ENCODE data around the gene PARP15. TPM values are rescaled to one million over a fixed set of nuclear protein-coding genes. Genes with fewer than 3 reads are reported as not detected.
"Not testable (repeated sequence)": the region's sequence is repeated elsewhere in the genome, so short reads cannot be mapped to it uniquely, and the experiment has no call there.

The PARP15 gene
- total and polyA plus RNA-seq, 4 donors: 2.4 to 6.1 (median 4.4) TPM

DNA sequence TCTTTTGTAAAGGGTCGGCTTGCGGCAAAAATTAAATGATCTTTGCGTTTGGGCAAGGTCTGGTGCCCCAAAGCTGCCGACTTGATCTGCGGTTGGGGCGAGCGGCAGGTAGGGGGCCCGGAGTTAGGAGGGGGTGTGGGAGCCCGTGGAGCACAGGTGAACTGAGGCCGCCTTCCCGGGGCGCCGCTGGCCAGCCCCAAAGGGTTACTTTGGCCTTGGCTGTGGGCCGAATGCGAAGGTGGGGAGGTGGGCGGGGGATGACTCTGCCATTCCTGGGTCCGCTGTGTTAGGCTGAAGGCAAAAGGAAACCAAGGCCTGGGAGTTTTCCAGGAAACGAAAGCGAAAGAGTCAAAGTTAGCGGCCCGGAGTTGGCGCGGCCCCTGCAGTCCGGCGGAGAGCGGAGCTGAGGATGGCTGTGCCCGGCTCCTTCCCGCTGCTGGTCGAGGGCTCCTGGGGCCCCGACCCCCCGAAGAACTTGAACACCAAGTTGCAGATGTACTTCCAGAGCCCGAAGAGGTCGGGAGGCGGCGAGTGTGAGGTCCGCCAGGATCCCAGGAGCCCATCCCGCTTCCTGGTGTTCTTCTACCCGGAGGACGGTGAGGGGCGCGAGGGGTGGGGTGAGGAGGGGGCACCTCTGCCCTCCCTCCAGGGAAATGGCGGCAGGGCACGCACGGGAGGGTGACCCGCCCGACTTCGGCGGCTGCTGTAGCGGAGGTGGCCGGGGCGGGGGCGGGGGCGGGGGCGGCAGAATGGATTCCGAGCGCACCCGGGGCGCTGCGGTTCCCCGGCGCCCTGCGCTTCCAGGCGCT, 103.2 kb downstream of the PARP15 start, which contains the start of gene PARP14:
Gene PARP14, plus strand, starts transcription at position 365 of the 809 bp plus-strand sequence. Its CDS starts 45 bp downstream, at position 410.
- peak; percentile 84 to 91 (median 88) for DNase-seq
- Histone ChIP-seq H3K4me3 (peak within 1 kb of the TSS; percentile 64), H3K9me3 (ENCODE audit: control insufficient read depth in 4 of 4, insufficient read depth in 3 of 4, low read length in 3 of 4) (no peaks in the 10 kb centered on the region), H3K36me3 (ENCODE audit: control insufficient read depth in 4 of 4, insufficient read depth in 4 of 4, low read length in 4 of 4) (peaks cover 0 to 3% (median 0%) of the 10 kb centered on the region in 4 donors), H3K27me3 (ENCODE audit: control insufficient read depth in 3 of 3, insufficient read depth in 3 of 3, low read length in 2 of 3) (no peaks in the 10 kb centered on the region), H3K4me1 (ENCODE audit: control insufficient read depth in 5 of 5, insufficient read depth in 5 of 5, low read length in 5 of 5) (peaks cover 0 to 28% (median 6%) of the 10 kb centered on the region in 5 donors), H3K27ac (ENCODE audit: low read depth in 1 of 2, low read length in 1 of 2) (peak within 1 kb of the TSS; percentile 84 to 91), H3K9ac (ENCODE audit: insufficient read depth in 1 of 2, low read length in 2 of 2) (peak within 1 kb of the TSS; percentile 72 to 90)
- TF ChIP-seq, protein P1, sequence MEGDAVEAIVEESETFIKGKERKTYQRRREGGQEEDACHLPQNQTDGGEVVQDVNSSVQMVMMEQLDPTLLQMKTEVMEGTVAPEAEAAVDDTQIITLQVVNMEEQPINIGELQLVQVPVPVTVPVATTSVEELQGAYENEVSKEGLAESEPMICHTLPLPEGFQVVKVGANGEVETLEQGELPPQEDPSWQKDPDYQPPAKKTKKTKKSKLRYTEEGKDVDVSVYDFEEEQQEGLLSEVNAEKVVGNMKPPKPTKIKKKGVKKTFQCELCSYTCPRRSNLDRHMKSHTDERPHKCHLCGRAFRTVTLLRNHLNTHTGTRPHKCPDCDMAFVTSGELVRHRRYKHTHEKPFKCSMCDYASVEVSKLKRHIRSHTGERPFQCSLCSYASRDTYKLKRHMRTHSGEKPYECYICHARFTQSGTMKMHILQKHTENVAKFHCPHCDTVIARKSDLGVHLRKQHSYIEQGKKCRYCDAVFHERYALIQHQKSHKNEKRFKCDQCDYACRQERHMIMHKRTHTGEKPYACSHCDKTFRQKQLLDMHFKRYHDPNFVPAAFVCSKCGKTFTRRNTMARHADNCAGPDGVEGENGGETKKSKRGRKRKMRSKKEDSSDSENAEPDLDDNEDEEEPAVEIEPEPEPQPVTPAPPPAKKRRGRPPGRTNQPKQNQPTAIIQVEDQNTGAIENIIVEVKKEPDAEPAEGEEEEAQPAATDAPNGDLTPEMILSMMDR (IDR thresholded peaks at IDR 0.05; ENCODE audit: control extremely low read depth, extremely low read depth): no peak
- peak; percentile 72 for ATAC-seq (ENCODE audit: insufficient read depth, low FRiP score)
- 1% methylated on average over 56 to 63 of the region's 63 CpGs for WGBS, 2 donors

DNA sequence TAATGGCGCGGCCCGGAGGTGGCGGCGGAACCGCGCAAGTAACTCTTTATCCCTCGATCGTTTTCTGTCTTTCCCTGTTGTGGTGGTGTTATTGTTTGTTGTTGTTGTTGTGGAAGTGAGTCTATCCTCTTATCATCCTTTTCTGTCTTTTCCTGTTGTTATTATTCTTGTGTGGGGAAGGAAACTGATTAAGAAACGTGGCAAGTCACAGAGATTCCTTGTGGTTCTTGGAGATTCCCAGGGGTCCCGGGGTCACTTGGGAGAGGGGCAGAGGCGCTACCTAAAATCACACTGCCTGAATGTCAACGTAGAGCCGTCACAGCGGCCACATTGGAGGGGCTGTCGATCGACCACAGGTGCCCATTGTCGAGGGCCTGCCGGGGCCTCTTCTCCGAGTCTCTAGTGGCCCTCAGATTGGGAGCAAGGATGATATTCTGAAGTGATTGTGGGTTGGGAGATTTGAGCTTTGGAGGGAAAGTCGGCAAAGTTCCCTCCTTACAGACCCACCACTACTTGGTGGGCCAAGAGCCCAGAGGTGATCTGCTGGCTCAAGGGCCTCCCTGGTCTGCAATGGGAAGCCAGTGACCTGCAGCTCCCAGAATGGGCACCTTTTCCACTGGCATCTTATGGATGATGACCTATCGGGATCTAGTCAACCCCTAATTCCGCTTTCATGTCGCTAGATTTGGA, 104.0 kb downstream of the PARP15 start:
- H3K9me3 ChIP-seq (ENCODE audit: control insufficient read depth in 4 of 4, insufficient read depth in 3 of 4, low read length in 3 of 4): no peaks in the 10 kb centered on the region
- DNase-seq: peak; percentile 19 to 41 (median 32)
- peaks cover 0 to 28% (median 6%) of the 10 kb centered on the region in 5 donors for H3K4me1 ChIP-seq (ENCODE audit: control insufficient read depth in 5 of 5, insufficient read depth in 5 of 5, low read length in 5 of 5)
- TF ChIP-seq, protein P1 (IDR thresholded peaks at IDR 0.05; ENCODE audit: control extremely low read depth, extremely low read depth): no peak
- H3K27ac ChIP-seq (ENCODE audit: low read depth in 1 of 2, low read length in 1 of 2): peak overlapping the region in 1 of 2 donors; percentile 91
- no peak for ATAC-seq (ENCODE audit: insufficient read depth, low FRiP score)
- WGBS, 2 donors: 12 to 18% methylated on average over 24 of the region's 24 CpGs
- no peaks in the 10 kb centered on the region for H3K27me3 ChIP-seq (ENCODE audit: control insufficient read depth in 3 of 3, insufficient read depth in 3 of 3, low read length in 2 of 3)
- peak overlapping the region; percentile 64 for H3K4me3 ChIP-seq
- H3K9ac ChIP-seq (ENCODE audit: insufficient read depth in 1 of 2, low read length in 2 of 2): peak overlapping the region; percentile 43 to 90
- H3K36me3 ChIP-seq (ENCODE audit: control insufficient read depth in 4 of 4, insufficient read depth in 4 of 4, low read length in 4 of 4): peaks cover 0 to 3% (median 1%) of the 10 kb centered on the region in 4 donors

- Histone ChIP-seq H3K27ac (ENCODE audit: low read depth in 1 of 2, low read length in 1 of 2) (peak overlapping the region in 1 of 2 donors; percentile 91), H3K9me3 (ENCODE audit: control insufficient read depth in 4 of 4, insufficient read depth in 3 of 4, low read length in 3 of 4) (no peaks in the 10 kb centered on the region), H3K27me3 (ENCODE audit: control insufficient read depth in 3 of 3, insufficient read depth in 3 of 3, low read length in 2 of 3) (no peaks in the 10 kb centered on the region), H3K9ac (ENCODE audit: insufficient read depth in 1 of 2, low read length in 2 of 2) (peak overlapping the region in 1 of 2 donors; percentile 43), H3K4me3 (peak overlapping the region; percentile 64), H3K36me3 (ENCODE audit: control insufficient read depth in 4 of 4, insufficient read depth in 4 of 4, low read length in 4 of 4) (peaks cover 0 to 6% (median 3%) of the 10 kb centered on the region in 4 donors), H3K4me1 (ENCODE audit: control insufficient read depth in 5 of 5, insufficient read depth in 5 of 5, low read length in 5 of 5) (peaks cover 0 to 28% (median 6%) of the 10 kb centered on the region in 5 donors)
- WGBS, 2 donors: 27 to 67% methylated on average over 3 of the region's 3 CpGs
- TF ChIP-seq, protein P1 (IDR thresholded peaks at IDR 0.05; ENCODE audit: control extremely low read depth, extremely low read depth): no peak
- ATAC-seq (ENCODE audit: insufficient read depth, low FRiP score) (no peak), DNase-seq (no peak)
Measured at GRCh38 chr3:122681974-122682409, 104.5 kb downstream of the PARP15 start.

DNA sequence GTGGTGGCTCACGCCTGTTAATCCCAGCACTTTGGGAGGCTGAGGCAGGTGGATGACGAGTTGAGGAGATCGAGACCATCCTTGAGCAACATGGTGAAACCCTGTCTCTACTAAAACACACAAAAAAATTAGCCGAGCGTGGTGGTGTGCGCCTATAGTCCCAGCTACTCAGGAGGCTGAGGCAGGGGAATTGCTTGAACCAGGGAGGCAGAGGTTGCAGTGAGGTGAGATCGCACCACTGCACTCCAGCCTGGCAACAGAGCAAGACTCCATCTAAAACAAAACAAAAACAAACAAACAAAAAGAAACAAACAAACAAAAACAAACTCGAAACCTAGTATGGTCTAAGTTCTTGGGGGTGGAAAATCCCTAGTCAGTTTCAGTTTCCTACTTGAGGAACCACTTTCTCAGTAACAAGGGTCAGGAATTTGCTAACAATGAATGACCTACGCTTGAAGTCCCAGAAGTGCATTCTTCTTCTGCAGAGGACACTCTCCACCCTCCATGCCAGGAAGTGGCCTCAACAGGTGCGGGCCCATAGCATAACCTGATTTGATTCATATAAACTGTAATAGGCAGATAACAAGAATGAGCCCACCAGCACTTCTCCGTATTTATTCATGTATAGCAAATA, 105.4 kb downstream of the PARP15 start:
- Histone ChIP-seq H3K36me3 (ENCODE audit: control insufficient read depth in 4 of 4, insufficient read depth in 4 of 4, low read length in 4 of 4) (peaks cover 0 to 12% (median 9%) of the 10 kb centered on the region in 4 donors), H3K4me3 (peak overlapping the region; percentile 5)
- ATAC-seq (ENCODE audit: insufficient read depth, low FRiP score): not testable (repeated sequence)

More for the DNA sequence above, 105.4 kb downstream of the PARP15 start:
- 60 to 77% methylated on average over 11 of the region's 11 CpGs for WGBS, 2 donors
- H3K27ac ChIP-seq (ENCODE audit: low read depth in 1 of 2, low read length in 1 of 2): peak overlapping the region; percentile 62 to 84
- H3K9me3 ChIP-seq (ENCODE audit: control insufficient read depth in 4 of 4, insufficient read depth in 3 of 4, low read length in 3 of 4); H3K27me3 ChIP-seq (ENCODE audit: control insufficient read depth in 3 of 3, insufficient read depth in 3 of 3, low read length in 2 of 3); H3K9ac ChIP-seq (ENCODE audit: insufficient read depth in 1 of 2, low read length in 2 of 2): not testable (repeated sequence)
- H3K4me1 ChIP-seq (ENCODE audit: control insufficient read depth in 5 of 5, insufficient read depth in 5 of 5, low read length in 5 of 5): peaks cover 0 to 28% (median 8%) of the 10 kb centered on the region in 5 donors
- peak; percentile 45 to 72 (median 53) for DNase-seq

Data from lung (tissue), 12 donors.